ENCODE results near the gene RAB3D. TPM values are rescaled to one million over a fixed set of nuclear protein-coding genes. Genes with fewer than 3 reads are reported as not detected.

RAB3D gene
- total and polyA plus RNA-seq, 12 donors: 2.6 to 23.9 (median 10.7) TPM

DNA sequence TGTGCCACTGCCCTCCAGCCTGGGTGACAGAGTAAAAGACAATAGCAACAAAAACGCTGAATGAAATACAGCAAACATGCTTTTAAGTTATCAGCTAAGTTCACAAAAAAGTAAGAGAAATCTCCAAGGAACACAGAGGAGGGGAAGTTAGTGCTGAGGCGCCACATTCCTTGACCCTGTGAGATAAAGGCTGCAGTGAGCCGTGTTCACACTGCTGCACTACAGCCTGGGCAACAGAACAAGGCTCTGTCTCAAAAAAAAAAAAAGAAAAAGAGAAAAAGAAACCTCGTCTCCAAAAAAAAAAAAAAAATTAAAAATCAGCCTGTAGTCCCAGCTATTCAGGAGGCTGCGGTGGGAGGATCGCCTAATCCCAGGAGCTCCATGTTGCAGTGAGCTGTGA lies 60.8 kb downstream of the RAB3D start:
- peak overlapping the region in 1 of 5 donors; percentile 6 for H3K27ac ChIP-seq
- no peak overlapping the region for H3K4me3 ChIP-seq
- WGBS, 4 donors: 19 to 27% (median 26%) methylated on average over 6 of the region's 6 CpGs
- peaks cover 0 to 7% of the 10 kb centered on the region in 2 donors for H3K4me1 ChIP-seq (replicated peaks in 1 of 2)
- H3K9me3 ChIP-seq (replicated peaks in 1 of 3): no peaks in the 10 kb centered on the region
- DNase-seq: peak in 1 of 7 donors; percentile 32
- H3K27me3 ChIP-seq: no peaks in the 10 kb centered on the region
- no peaks in the 10 kb centered on the region for H3K36me3 ChIP-seq (replicated peaks in 1 of 2)
- TF ChIP-seq, protein P1, sequence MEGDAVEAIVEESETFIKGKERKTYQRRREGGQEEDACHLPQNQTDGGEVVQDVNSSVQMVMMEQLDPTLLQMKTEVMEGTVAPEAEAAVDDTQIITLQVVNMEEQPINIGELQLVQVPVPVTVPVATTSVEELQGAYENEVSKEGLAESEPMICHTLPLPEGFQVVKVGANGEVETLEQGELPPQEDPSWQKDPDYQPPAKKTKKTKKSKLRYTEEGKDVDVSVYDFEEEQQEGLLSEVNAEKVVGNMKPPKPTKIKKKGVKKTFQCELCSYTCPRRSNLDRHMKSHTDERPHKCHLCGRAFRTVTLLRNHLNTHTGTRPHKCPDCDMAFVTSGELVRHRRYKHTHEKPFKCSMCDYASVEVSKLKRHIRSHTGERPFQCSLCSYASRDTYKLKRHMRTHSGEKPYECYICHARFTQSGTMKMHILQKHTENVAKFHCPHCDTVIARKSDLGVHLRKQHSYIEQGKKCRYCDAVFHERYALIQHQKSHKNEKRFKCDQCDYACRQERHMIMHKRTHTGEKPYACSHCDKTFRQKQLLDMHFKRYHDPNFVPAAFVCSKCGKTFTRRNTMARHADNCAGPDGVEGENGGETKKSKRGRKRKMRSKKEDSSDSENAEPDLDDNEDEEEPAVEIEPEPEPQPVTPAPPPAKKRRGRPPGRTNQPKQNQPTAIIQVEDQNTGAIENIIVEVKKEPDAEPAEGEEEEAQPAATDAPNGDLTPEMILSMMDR (IDR thresholded peaks at IDR 0.05): no peak
- intact Hi-C loops (cut with DNase I): no loop called here

DNA sequence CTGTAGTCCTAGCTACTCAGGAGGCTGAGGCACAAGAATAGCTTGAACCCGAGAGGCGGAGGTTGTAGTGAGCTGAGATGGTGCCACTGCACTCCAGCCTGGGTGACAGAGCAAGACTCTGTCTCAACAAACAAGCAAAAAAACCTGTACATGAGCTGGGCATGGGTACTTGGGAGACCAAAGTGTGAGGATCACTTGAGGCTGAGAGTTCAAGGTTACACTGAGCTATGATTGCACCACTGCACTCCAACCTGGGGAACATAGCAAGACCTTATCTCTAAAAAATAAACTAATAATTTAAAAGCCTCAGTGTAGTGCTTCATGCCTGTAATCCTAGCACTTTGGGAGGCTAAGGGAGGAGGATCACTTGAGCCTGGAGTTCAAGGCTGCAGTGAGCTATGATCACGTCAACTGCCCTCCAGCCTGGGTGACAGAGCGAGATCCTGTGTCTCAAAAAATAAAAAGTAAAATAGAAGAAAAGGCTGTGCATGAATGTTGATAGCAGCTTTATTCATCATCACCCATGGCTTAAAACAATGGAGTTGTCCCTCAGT lies 64.8 kb downstream of the RAB3D start:
- no peak for DNase-seq
- intact Hi-C loops (cut with DNase I): no loop called here
- H3K4me3 ChIP-seq: no peak overlapping the region
- TF ChIP-seq POLR2A (IDR thresholded peaks at IDR 0.05): no peak
- TF ChIP-seq, protein P1 (IDR thresholded peaks at IDR 0.05): no peak
- H3K4me1 ChIP-seq (replicated peaks in 1 of 2): peaks cover 0 to 6% of the 10 kb centered on the region in 2 donors
- no peaks in the 10 kb centered on the region for H3K27me3 ChIP-seq
- no peaks in the 10 kb centered on the region for H3K9me3 ChIP-seq (replicated peaks in 1 of 3)
- H3K27ac ChIP-seq: no peak overlapping the region
- H3K36me3 ChIP-seq (replicated peaks in 1 of 2): no peaks in the 10 kb centered on the region
- WGBS, 4 donors: 70 to 81% (median 72%) methylated on average over 4 of the region's 4 CpGs

DNA sequence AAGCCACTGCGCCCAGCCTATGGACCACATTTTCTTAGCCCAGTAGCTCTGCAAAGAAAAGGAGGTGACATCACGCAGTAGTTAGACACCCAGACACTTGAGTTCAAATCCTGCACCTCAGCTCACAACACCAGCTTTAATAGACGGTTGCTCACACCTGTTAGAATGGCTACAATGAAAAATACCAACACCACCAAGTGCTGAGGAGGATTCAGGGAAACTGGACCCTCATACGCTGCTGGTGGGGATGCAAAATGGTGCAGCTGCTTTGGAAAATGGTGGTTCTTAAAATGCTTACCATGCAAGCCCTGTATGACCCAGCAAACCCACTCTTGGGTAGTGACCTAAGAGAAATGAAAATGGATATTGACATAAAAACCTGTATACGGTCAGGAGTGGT lies 65.5 kb downstream of the RAB3D start:
- intact Hi-C loops (cut with DNase I): no loop called here
- no peak overlapping the region for H3K4me3 ChIP-seq
- no peaks in the 10 kb centered on the region for H3K27me3 ChIP-seq
- H3K9me3 ChIP-seq (replicated peaks in 1 of 3): no peaks in the 10 kb centered on the region
- WGBS, 4 donors: 72 to 88% (median 80%) methylated on average over 4 to 5 of the region's 5 CpGs
- no peaks in the 10 kb centered on the region for H3K36me3 ChIP-seq (replicated peaks in 1 of 2)
- no peaks in the 10 kb centered on the region for H3K4me1 ChIP-seq (replicated peaks in 1 of 2)
- no peak overlapping the region for H3K27ac ChIP-seq
- no peak for DNase-seq
- TF ChIP-seq POLR2A (IDR thresholded peaks at IDR 0.05): no peak

DNA sequence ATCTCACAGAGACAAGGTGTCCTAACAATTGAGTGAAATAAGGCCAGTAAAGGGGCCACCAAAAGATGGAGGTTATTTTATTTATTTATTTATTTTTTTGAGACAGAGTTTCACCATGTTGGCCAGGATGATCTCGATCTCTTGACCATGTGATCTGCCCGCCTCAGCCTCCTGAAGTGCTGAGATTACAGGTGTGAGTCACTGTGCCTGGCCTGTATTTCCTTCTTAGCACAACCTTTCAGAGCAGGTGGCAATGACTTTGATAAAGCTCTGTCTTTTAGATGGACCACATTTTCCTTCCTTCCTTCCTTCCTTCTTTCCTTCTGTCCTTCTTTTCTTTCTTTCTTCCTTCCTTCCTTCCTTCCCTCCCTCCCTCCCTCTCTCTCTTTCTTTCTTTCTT lies 66.2 kb downstream of the RAB3D start:
- 47 to 90% (median 69%) methylated on average over 2 of the region's 2 CpGs for WGBS, 4 donors
- Histone ChIP-seq H3K27me3 (no peaks in the 10 kb centered on the region), H3K36me3 (replicated peaks in 1 of 2) (no peaks in the 10 kb centered on the region), H3K27ac (no peak overlapping the region), H3K4me1 (replicated peaks in 1 of 2) (no peaks in the 10 kb centered on the region), H3K9me3 (replicated peaks in 1 of 3) (no peaks in the 10 kb centered on the region), H3K4me3 (no peak overlapping the region)
- no peak for TF ChIP-seq POLR2A (IDR thresholded peaks at IDR 0.05)
- TF ChIP-seq, protein P1 (IDR thresholded peaks at IDR 0.05): no peak
- no peak for DNase-seq
- intact Hi-C loops (cut with DNase I): no loop called here

Other genes with a start within 250 kb of the RAB3D start
- 10 to 100 TPM in 1 of 9 donors, 1 to 10 TPM in 7, under 1 TPM in 1; 0.60 to 16.5 (median 4.9) TPM for gene SPC24, start 183.9 kb downstream of the RAB3D start, total RNA-seq
- gene SPC24, start 183.9 kb downstream of the RAB3D start, polyA plus RNA-seq: 1 to 10 TPM in 2 of 3 donors, under 1 TPM in 1; 0.84 to 9.8 (median 1.7) TPM
- gene KANK2, start 142.1 kb downstream of the RAB3D start, total RNA-seq: 100 to 1,000 TPM in 7 of 9 donors, 10 to 100 TPM in 2; 23.7 to 395 (median 137) TPM
- gene KANK2, start 142.1 kb downstream of the RAB3D start, polyA plus RNA-seq: 100 to 1,000 TPM in 1 of 3 donors, 10 to 100 TPM in 2; 44.4 to 149 (median 62.7) TPM
- gene ANGPTL8, start 100.0 kb downstream of the RAB3D start, total RNA-seq: 1 to 10 TPM in 2 of 9 donors, under 1 TPM in 4, not detected in 3; 0.33 to 1.8 (median 0.61) TPM
- 10 to 100 TPM in 1 of 3 donors, 1 to 10 TPM in 1, not detected in 1; 4.2 to 10.0 TPM for gene ANGPTL8, start 100.0 kb downstream of the RAB3D start, polyA plus RNA-seq
- gene DOCK6, start 77.1 kb downstream of the RAB3D start, total RNA-seq: 100 to 1,000 TPM in 1 of 9 donors, 10 to 100 TPM in 8; 14.5 to 101 (median 34.1) TPM
- 100 to 1,000 TPM in 1 of 3 donors, 10 to 100 TPM in 1, 1 to 10 TPM in 1; 4.5 to 152 (median 77.1) TPM for gene DOCK6, start 77.1 kb downstream of the RAB3D start, polyA plus RNA-seq
- not detected for gene TSPAN16, start 43.5 kb downstream of the RAB3D start, total RNA-seq
- not detected for gene TSPAN16, start 43.5 kb downstream of the RAB3D start, polyA plus RNA-seq
- gene TMEM205, start 6.6 kb upstream of the RAB3D start, total RNA-seq: 1,000 to 10,000 TPM in 1 of 9 donors, 100 to 1,000 TPM in 8; 185 to 1,314 (median 282) TPM
- 100 to 1,000 TPM; 135 to 306 (median 207) TPM for gene TMEM205, start 6.6 kb upstream of the RAB3D start, polyA plus RNA-seq
- 10 to 100 TPM; 24.1 to 83.7 (median 57.5) TPM for gene CCDC159, start 6.9 kb upstream of the RAB3D start, total RNA-seq
- 100 to 1,000 TPM in 2 of 3 donors, 10 to 100 TPM in 1; 33.8 to 479 (median 238) TPM for gene CCDC159, start 6.9 kb upstream of the RAB3D start, polyA plus RNA-seq
- 10 to 100 TPM in 8 of 9 donors, 1 to 10 TPM in 1; 8.5 to 46.8 (median 42.6) TPM for gene PLPPR2, start 15.8 kb upstream of the RAB3D start, total RNA-seq
- 10 to 100 TPM; 12.1 to 57.0 (median 39.9) TPM for gene PLPPR2, start 15.8 kb upstream of the RAB3D start, polyA plus RNA-seq
- 1 to 10 TPM; 2.6 to 5.5 (median 4.2) TPM for gene SWSAP1, start 35.0 kb upstream of the RAB3D start, total RNA-seq
- 1 to 10 TPM; 2.1 to 8.4 (median 6.0) TPM for gene SWSAP1, start 35.0 kb upstream of the RAB3D start, polyA plus RNA-seq
- 10 to 100 TPM; 15.7 to 37.9 (median 23.8) TPM for gene EPOR, start 44.7 kb upstream of the RAB3D start, total RNA-seq
- 10 to 100 TPM in 2 of 3 donors, 1 to 10 TPM in 1; 6.8 to 74.0 (median 49.3) TPM for gene EPOR, start 44.7 kb upstream of the RAB3D start, polyA plus RNA-seq
- 10 to 100 TPM; 10.3 to 63.9 (median 33.0) TPM for gene RGL3, start 79.7 kb upstream of the RAB3D start, total RNA-seq
- 100 to 1,000 TPM in 1 of 3 donors, 10 to 100 TPM in 2; 24.2 to 207 (median 64.1) TPM for gene RGL3, start 79.7 kb upstream of the RAB3D start, polyA plus RNA-seq
- gene ODAD3, start 95.5 kb upstream of the RAB3D start, total RNA-seq: 1 to 10 TPM in 8 of 9 donors, under 1 TPM in 1; 0.69 to 4.7 (median 2.5) TPM
- gene ODAD3, start 95.5 kb upstream of the RAB3D start, polyA plus RNA-seq: 1 to 10 TPM; 3.1 to 7.9 (median 4.8) TPM
- gene PRKCSH, start 96.0 kb upstream of the RAB3D start, total RNA-seq: 100 to 1,000 TPM in 8 of 9 donors, 10 to 100 TPM in 1; 64.4 to 359 (median 246) TPM
- 100 to 1,000 TPM; 142 to 228 (median 177) TPM for gene PRKCSH, start 96.0 kb upstream of the RAB3D start, polyA plus RNA-seq
- 1 to 10 TPM in 3 of 9 donors, under 1 TPM in 3, not detected in 3; 0.11 to 5.4 (median 0.72) TPM for gene ELAVL3, start 141.4 kb upstream of the RAB3D start, total RNA-seq
- 1 to 10 TPM in 2 of 3 donors, under 1 TPM in 1; 0.47 to 1.5 (median 1.2) TPM for gene ELAVL3, start 141.4 kb upstream of the RAB3D start, polyA plus RNA-seq
- gene ZNF653, start 166.2 kb upstream of the RAB3D start, total RNA-seq: 10 to 100 TPM in 6 of 9 donors, 1 to 10 TPM in 3; 4.2 to 18.4 (median 11.5) TPM
- 10 to 100 TPM in 2 of 3 donors, 1 to 10 TPM in 1; 5.1 to 37.7 (median 23.2) TPM for gene ZNF653, start 166.2 kb upstream of the RAB3D start, polyA plus RNA-seq
- gene ECSIT, start 189.5 kb upstream of the RAB3D start, total RNA-seq: 10 to 100 TPM; 47.7 to 99.7 (median 62.4) TPM
- 100 to 1,000 TPM in 2 of 3 donors, 10 to 100 TPM in 1; 28.7 to 122 (median 102) TPM for gene ECSIT, start 189.5 kb upstream of the RAB3D start, polyA plus RNA-seq
- 10 to 100 TPM in 3 of 9 donors, 1 to 10 TPM in 5, under 1 TPM in 1; 0.94 to 20.5 (median 7.5) TPM for gene CNN1, start 199.2 kb upstream of the RAB3D start, total RNA-seq
- 10 to 100 TPM; 15.5 to 76.5 (median 40.9) TPM for gene CNN1, start 199.2 kb upstream of the RAB3D start, polyA plus RNA-seq
- gene ELOF1, start 219.6 kb upstream of the RAB3D start, total RNA-seq: 10 to 100 TPM; 24.4 to 67.6 (median 48.7) TPM
- 100 to 1,000 TPM in 2 of 3 donors, 10 to 100 TPM in 1; 60.7 to 127 (median 119) TPM for gene ELOF1, start 219.6 kb upstream of the RAB3D start, polyA plus RNA-seq
- gene ACP5, start 238.0 kb upstream of the RAB3D start, total RNA-seq: 10 to 100 TPM in 5 of 9 donors, 1 to 10 TPM in 4; 1.4 to 28.8 (median 10.9) TPM
- gene ACP5, start 238.0 kb upstream of the RAB3D start, polyA plus RNA-seq: 100 to 1,000 TPM in 1 of 3 donors, 1 to 10 TPM in 2; 6.5 to 152 (median 9.0) TPM

Data from adrenal gland (tissue), 12 donors.